Astrocyte of the spinal cord (primary cell): ENCODE results near the gene SYP.

ENCODE experiments used
- DNase-seq: peaks from one replicate; pipeline ENCODE4 v3.0.0; 2011; ENCODE audit warnings: low read depth, low spot score
- H3K4me3 ChIP-seq: 2 replicates; pipeline ENCODE4 v1.5.1; 2011; ENCODE audit warnings: low read depth, mild to moderate bottlenecking, low read length, moderate library complexity
- in situ Hi-C: cut with HindIII; loops from 2 replicates; pipeline ENCODE4 v1.10.0; 2017; ENCODE audit warnings: low sequenced_read_pairs
- TF ChIP-seq, protein P1 (sequence below): IDR thresholded peaks from 2 replicates; pipeline ENCODE4 v1.5.1; 2012; ENCODE audit warnings: low read depth, mild to moderate bottlenecking, low read length, inconsistent platforms

Gene SYP

DNA sequence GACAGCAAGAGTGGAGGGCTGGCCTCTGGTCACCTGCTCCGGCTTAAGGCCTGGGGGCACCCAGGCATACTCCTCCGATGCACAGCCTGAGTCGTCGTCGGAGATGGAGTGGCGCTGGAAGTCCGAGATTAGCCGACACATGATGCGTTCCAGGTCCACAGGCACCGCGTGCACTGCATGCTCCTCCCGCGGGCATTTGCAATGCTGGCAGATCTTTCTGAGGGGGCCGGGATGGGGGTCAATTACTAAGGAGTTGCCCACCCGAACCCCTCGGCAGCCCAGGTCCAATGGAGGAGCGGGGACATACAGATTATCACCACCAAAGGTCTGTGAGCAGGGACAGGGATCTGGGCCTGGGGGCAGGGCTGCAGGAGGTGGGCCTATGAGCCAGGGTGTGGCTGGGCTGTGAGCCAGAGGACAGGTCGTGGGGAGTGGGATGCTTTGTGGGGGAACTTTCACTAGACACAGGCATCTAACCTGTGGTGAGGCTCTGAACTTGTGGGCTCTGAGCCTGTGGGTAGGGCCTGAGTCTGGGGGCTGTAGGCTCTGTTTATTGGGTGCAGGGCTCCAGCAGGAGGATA is 16.2 kb downstream of the SYP start:
- peak overlapping the region; percentile 31 for H3K4me3 ChIP-seq
- in situ Hi-C loops, result no loop called here
- TF ChIP-seq, protein P1, sequence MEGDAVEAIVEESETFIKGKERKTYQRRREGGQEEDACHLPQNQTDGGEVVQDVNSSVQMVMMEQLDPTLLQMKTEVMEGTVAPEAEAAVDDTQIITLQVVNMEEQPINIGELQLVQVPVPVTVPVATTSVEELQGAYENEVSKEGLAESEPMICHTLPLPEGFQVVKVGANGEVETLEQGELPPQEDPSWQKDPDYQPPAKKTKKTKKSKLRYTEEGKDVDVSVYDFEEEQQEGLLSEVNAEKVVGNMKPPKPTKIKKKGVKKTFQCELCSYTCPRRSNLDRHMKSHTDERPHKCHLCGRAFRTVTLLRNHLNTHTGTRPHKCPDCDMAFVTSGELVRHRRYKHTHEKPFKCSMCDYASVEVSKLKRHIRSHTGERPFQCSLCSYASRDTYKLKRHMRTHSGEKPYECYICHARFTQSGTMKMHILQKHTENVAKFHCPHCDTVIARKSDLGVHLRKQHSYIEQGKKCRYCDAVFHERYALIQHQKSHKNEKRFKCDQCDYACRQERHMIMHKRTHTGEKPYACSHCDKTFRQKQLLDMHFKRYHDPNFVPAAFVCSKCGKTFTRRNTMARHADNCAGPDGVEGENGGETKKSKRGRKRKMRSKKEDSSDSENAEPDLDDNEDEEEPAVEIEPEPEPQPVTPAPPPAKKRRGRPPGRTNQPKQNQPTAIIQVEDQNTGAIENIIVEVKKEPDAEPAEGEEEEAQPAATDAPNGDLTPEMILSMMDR, result no peak
- DNase-seq, result no peak

DNA sequence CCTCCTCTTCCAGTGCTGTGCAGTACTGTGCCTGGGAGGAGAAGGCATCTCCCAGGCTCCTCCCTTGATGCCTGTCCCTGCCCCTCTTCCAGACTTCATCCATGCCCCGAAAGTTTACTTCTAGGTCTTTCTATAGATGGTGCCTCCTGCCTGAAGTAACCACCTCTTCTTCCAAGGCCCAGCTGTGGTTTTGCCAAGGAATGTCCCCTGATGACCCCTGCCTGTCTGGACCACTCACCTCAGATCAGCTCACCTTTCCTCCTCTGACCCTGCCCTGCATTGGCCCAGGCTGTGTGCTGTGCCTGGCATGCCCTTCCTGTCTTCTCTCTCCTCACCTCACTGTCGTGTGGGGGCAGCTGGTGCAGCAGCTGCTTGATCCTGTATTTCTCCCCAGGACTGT is 20.6 kb downstream of the SYP start:
- DNase-seq, result no peak
- in situ Hi-C loops, result no loop called here
- TF ChIP-seq, protein P1, result no peak
- H3K4me3 ChIP-seq, result no peak overlapping the region

DNA sequence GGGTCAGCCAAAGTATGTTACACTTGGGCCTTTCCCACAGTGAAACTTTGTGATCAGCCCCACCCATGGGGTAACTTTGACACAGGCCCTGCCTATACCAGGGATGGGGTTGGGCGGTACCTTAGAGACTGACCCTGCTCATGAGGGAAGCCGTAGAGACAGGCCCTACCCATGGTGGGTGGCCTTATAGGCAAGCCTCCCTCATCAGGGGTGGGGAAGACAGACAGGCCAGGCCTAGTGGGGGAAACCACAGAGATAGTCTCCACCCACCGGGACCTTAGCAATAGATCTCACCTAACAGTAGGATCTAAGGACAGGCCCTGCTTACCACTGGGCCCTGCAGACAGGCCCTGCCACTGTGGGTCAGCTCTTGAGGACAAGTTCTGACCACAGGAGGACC is 21.5 kb downstream of the SYP start:
- in situ Hi-C loops, result no loop called here
- DNase-seq, result no peak
- TF ChIP-seq, protein P1, result no peak
- no peak overlapping the region for H3K4me3 ChIP-seq

DNA sequence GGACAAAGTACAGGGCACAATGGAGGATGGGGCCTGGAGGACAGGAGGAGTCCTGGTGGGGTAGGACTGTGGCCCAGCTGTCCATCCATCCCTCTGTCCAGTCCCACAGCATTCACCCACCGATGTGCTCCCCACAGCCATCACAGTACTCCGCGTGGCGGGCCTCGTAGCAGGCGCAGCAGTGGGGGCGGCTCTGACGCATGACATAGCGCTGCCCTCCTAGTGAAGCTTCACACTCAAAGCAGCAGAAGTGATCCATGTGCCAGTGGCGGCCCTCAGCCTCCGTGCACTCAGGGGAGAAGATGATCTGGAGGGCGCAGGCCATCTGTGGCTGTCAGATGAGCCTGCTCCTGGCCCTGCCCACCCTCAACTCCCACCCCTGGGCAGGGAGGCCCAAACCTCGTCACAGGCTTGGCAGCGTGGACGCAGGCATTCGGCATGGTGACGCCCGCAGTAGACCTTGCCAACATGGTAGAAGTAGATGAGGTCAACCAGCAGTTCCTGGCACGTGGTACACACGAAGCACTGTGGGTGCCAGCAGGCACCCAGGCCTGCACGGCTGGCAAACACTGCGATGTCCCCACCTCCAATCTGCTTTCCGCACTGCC is 22.0 kb downstream of the SYP start:
- TF ChIP-seq, protein P1, result no peak
- in situ Hi-C loops, result no loop called here
- no peak for DNase-seq
- H3K4me3 ChIP-seq, result no peak overlapping the region

DNA sequence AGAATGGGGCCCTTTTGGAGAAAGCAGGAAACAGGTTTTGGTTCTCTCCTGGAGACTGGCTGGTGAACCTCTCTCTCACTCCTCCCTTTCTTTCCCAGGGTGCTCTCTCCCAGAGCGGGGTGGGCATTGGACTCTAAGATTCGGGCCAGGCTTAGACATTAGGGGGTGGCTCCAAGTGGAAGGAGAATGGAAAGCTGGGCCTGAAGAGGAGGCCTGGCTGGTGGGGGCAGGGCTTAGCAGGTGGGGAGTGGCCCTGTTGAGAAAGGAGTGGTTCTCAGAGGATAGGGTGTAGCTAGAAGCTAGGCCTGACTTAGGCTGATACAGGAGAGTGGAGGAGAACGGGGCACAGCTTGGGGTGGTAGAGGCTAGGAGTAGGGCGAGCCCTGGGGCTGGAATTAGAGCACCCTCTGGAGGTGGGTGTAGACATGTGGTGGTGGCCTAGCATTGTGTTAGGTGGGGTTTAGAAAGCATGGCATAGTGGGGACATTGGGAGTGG is 22.6 kb downstream of the SYP start:
- H3K4me3 ChIP-seq, result no peak overlapping the region
- DNase-seq, result no peak
- in situ Hi-C loops, result no loop called here
- TF ChIP-seq, protein P1, result peak; percentile 9

DNA sequence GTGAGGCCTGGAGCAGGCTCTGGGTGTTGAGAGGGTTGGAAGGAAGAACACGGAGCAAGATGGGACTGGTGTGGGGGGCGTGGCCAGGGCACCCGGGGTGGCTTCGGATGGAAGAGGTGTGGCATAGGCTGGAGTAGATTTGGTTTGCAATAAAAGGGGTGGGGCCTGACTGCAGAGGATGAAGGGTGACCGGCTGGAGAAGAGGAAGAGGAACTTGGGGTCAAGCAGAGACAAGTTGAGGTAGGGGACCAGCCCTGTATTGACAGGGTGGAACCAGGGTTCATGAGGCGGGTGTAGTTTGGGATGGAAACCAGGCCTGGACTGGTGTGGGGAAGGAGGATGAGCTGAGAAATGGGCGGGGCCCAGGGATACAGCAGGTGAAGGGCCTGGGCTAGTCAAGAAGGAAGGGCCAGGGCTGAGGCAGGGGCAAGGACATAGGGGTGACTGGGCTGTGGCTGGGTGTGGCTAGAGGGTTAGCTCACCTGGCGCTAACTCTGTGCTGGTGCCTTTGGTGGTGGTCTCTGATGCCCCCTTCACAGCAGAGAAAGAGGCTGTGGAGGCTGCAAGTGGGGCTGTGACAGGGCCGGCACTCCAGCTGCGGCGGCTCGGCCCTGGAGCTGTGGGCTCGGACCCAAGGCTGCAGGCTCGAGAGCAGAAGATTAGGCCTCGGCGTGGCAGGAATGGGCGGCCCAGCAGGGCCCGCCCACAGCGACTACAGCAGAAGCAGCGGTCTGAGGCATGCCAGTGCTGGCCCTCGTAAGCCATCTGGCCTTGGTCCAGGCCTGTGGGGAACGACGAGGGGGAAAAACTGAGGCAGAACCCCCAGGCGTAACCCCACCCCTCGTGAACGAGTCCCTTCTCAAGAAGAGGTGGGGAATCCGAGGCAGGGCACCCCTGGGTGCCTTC is 23.3 kb downstream of the SYP start:
- in situ Hi-C loops, result no loop called here
- H3K4me3 ChIP-seq, result no peak overlapping the region
- TF ChIP-seq, protein P1, result no peak
- DNase-seq, result no peak
